HepG2 (cell line): ENCODE results near the gene DRC7. TPM values are rescaled to one million over a fixed set of nuclear protein-coding genes. Genes with fewer than 3 reads are reported as not detected.

Source experiments
- ATAC-seq: fragments of 200-7000 bp; cut with Tn5 transposase; 3 replicates; pipeline ENCODE4 v1.9.1; 2020; ENCODE audit warnings: mild to moderate bottlenecking, moderate library complexity
- BruUV-seq: library from RNA; stranded (reverse); fragments of 400-500 nt; replicated peaks from 2 replicates; lab custom pipeline; 2021; lab: Mats Ljungman, UMichigan
- CTCF ChIA-PET: fragments of 300-600 bp; formaldehyde crosslinking; extraction: SDS; loops from one replicate; lab custom pipeline; 2021; ENCODE audit warnings: low total read pairs, inconsistent platforms, low intra/inter-chr PET ratio; lab: Yijun Ruan, JAX
- POLR2A ChIA-PET: fragments of 350-600 bp; sonication (Branson Sonifier 250); formaldehyde crosslinking; loops from one replicate; lab custom pipeline; 2020; ENCODE audit warnings: antibody characterized with exemption, inconsistent platforms; lab: Yijun Ruan, JAX
- DNase-seq: peaks from one replicate; pipeline ENCODE4 v3.0.0-alpha.2; 2015; ENCODE audit warnings: low spot score
- FAIRE-seq: peaks from 3 replicates; lab custom pipeline; 2011; peaks lifted over from hg19 to GRCh38; lab: Jason Lieb, UNC
- H2AFZ ChIP-seq: one replicate; pipeline ENCODE4 v1.6.1; 2011; ENCODE audit warnings: low read length, inconsistent platforms
- H3K27ac ChIP-seq: fragments of 300-600 bp; 3 replicates; pipeline ENCODE4 v1.8.0; 2011; ENCODE audit warnings: mixed run types, mild to moderate bottlenecking, mixed read lengths, low read length, inconsistent platforms; ENCODE audit not compliant: insufficient read depth; ENCODE audit errors: extremely low read length
- H3K27me3 ChIP-seq, 2 experiments: fragments of 200-600 bp in 1 of 2; 2 replicates in 1 of 2; 3 replicates in 1 of 2; pipeline versions ENCODE4 v1.6.0 to v1.8.0; 2011; ENCODE audit warnings: low read length in 2 of 2, mild to moderate bottlenecking in 2 of 2, moderate library complexity in 2 of 2, inconsistent platforms in 1 of 2; ENCODE audit not compliant: insufficient read depth in 2 of 2, control insufficient read depth in 1 of 2
- H3K36me3 ChIP-seq, 2 experiments: fragments of 200-600 bp in 1 of 2; replicated peaks in 1 of 2; 2 replicates in 1 of 2; 3 replicates in 1 of 2; pipeline versions ENCODE4 v1.5.1 to v1.8.0; 2011; ENCODE audit warnings: low read length in 2 of 2, inconsistent platforms in 1 of 2; ENCODE audit not compliant: insufficient read depth in 2 of 2, control insufficient read depth in 1 of 2
- H3K4me1 ChIP-seq: 2 replicates; pipeline ENCODE4 v1.5.1; 2012; ENCODE audit warnings: low read length, inconsistent platforms; ENCODE audit not compliant: insufficient read depth
- H3K4me2 ChIP-seq: 2 replicates; pipeline ENCODE4 v1.6.0; 2011; ENCODE audit warnings: low read depth, low read length, inconsistent platforms
- H3K4me3 ChIP-seq, 3 experiments: fragments of 200-600 bp in 1 of 3; sonication (generic), shearing (Covaris generic) in 1 of 3; replicated peaks in 1 of 3; 2 replicates each; pipeline ENCODE4 v1.5.1; 2011 to 2016; ENCODE audit warnings: low read length in 3 of 3, inconsistent platforms in 2 of 3, low read depth in 2 of 3, mild to moderate bottlenecking in 2 of 3, control low read depth in 1 of 3, mixed read lengths in 1 of 3; ENCODE audit not compliant: insufficient read depth in 1 of 3
- H3K79me2 ChIP-seq: one replicate; pipeline ENCODE4 v1.6.1; 2011; ENCODE audit warnings: low read length, inconsistent platforms; ENCODE audit not compliant: insufficient read depth
- H3K9ac ChIP-seq: 2 replicates; pipeline ENCODE4 v1.6.0; 2011; ENCODE audit warnings: mild to moderate bottlenecking, low read depth, low read length, inconsistent platforms; ENCODE audit not compliant: insufficient read depth
- H3K9me3 ChIP-seq: 2 replicates; pipeline ENCODE4 v1.5.1; 2012; ENCODE audit warnings: mild to moderate bottlenecking, low read length
- H4K20me1 ChIP-seq: 2 replicates; pipeline ENCODE4 v1.6.0; 2011; ENCODE audit warnings: inconsistent platforms, mild to moderate bottlenecking, low read length, moderate library complexity; ENCODE audit not compliant: insufficient read depth
- FOSL1 ChIP-seq: sonication (generic); formaldehyde crosslinking; IDR thresholded peaks from 2 replicates; pipeline ENCODE4 v1.9.0; 2021; ENCODE audit warnings: missing genetic modification reagents, borderline replicate concordance
- FOSL2 ChIP-seq: sonication (generic); formaldehyde crosslinking; IDR thresholded peaks from 2 replicates; pipeline ENCODE4 v1.4.0; 2020; ENCODE audit warnings: missing genetic modification reagents
- FOXA1 ChIP-seq, 2 experiments: fragments of 450-650 bp in 1 of 2; sonication (generic) in 1 of 2; formaldehyde crosslinking in 1 of 2; IDR thresholded peaks; 2 replicates each; pipeline versions ENCODE4 v1.4.0 to v1.6.1; 2016 to 2020; ENCODE audit warnings: missing genetic modification reagents in 1 of 2
- GPN1 ChIP-seq: sonication (generic); formaldehyde crosslinking; IDR thresholded peaks from 2 replicates; pipeline ENCODE4 v1.5.1; 2020; ENCODE audit warnings: missing genetic modification reagents, borderline replicate concordance
- HINFP ChIP-seq: sonication (generic); formaldehyde crosslinking; IDR thresholded peaks from 2 replicates; pipeline ENCODE4 v1.4.0; 2020; ENCODE audit warnings: low read depth, mild to moderate bottlenecking, missing genetic modification reagents
- IKZF1 ChIP-seq: fragments of 450-650 bp; IDR thresholded peaks from 2 replicates; pipeline ENCODE4 v1.7.1; 2016
- PCBP2 ChIP-seq: fragments of 200-400 bp; formaldehyde crosslinking; optimal IDR thresholded peaks from 2 replicates; pipeline ENCODE3; 2018; ENCODE audit warnings: low read length, low read depth; ENCODE audit not compliant: poor library complexity, severe bottlenecking
- SKI ChIP-seq: fragments of 450-650 bp; IDR thresholded peaks from one replicate; pipeline ENCODE4 v1.6.1; 2018; ENCODE audit warnings: mild to moderate bottlenecking; ENCODE audit not compliant: partially characterized antibody
- SKIL ChIP-seq: sonication (generic); formaldehyde crosslinking; IDR thresholded peaks from 2 replicates; pipeline ENCODE4 v1.8.0; 2022; ENCODE audit warnings: missing genetic modification reagents, mild to moderate bottlenecking, moderate library complexity, borderline replicate concordance
- SMAD9 ChIP-seq: sonication (generic); formaldehyde crosslinking; IDR thresholded peaks from 2 replicates; pipeline ENCODE4 v1.5.1; 2020; ENCODE audit warnings: mild to moderate bottlenecking, missing genetic modification reagents
- ZMYM3 ChIP-seq: sonication (generic); formaldehyde crosslinking; IDR thresholded peaks from 2 replicates; pipeline ENCODE4 v1.5.1; 2020; ENCODE audit warnings: mild to moderate bottlenecking, missing genetic modification reagents
- ZNF274 ChIP-seq: sonication (generic); formaldehyde crosslinking; IDR thresholded peaks from 2 replicates; pipeline ENCODE4 v1.5.1; 2020; ENCODE audit warnings: mild to moderate bottlenecking, missing genetic modification reagents
- ZNF333 ChIP-seq: sonication (generic); formaldehyde crosslinking; IDR thresholded peaks from 2 replicates; pipeline ENCODE4 v1.4.0; 2020; ENCODE audit warnings: mild to moderate bottlenecking, missing genetic modification reagents, borderline replicate concordance
- ZNF512 ChIP-seq: sonication (generic); formaldehyde crosslinking; IDR thresholded peaks from 2 replicates; pipeline ENCODE4 v1.4.0; 2020; ENCODE audit warnings: mild to moderate bottlenecking, missing genetic modification reagents
- ZNF629 ChIP-seq: sonication (generic); formaldehyde crosslinking; conservative IDR thresholded peaks from 2 replicates; pipeline ENCODE4 v1.5.0; 2020; ENCODE audit warnings: missing genetic modification reagents
- ZNF891 ChIP-seq: sonication (generic); formaldehyde crosslinking; IDR thresholded peaks from 2 replicates; pipeline ENCODE4 v1.5.0; 2020; ENCODE audit warnings: mild to moderate bottlenecking, missing genetic modification reagents
- ZSCAN21 ChIP-seq: sonication (generic); formaldehyde crosslinking; IDR thresholded peaks from 2 replicates; pipeline ENCODE4 v1.8.0; 2022; ENCODE audit warnings: mild to moderate bottlenecking, missing genetic modification reagents, moderate library complexity, borderline replicate concordance
- WGBS: methylation state at CpG from one replicate; pipeline ENCODE4 v1.1.6; 2017; ENCODE audit warnings: low lambda C conversion rate; 5-methylcytosine and 5-hydroxymethylcytosine counted together
- in situ Hi-C: cut with HindIII; loops from 2 replicates; pipeline ENCODE4 v1.10.0; 2017; ENCODE audit warnings: low pct_unique_long_range_greater_than_20kb; ENCODE audit not compliant: extremely low pct_ligation_motif_present
- intact Hi-C: fragments of 100-400 bp; cut with micrococcal nuclease; formaldehyde crosslinking; loops from one replicate; pipeline ENCODE4 v1.10.0; 2022; ENCODE audit not compliant: unreplicated experiment
- polyA plus RNA-seq, 8 experiments: library from polyadenylated mRNA; depleted of rRNA in 3 of 8; stranded (reverse) in 7 of 8; unstranded in 1 of 8; fragments of >200 nt; fragmentation: Illumina TruSeq in 4 of 8; extraction: Trizol in 4 of 8; gene quantifications; 2 replicates each; pipeline versions ENCODE4 v1.2.1 to v1.2.3, GENCODE V29; 2011 to 2016; ENCODE audit warnings: low read depth in 4 of 8, missing spikeins in 1 of 8, mixed read lengths in 1 of 8; ENCODE audit not compliant: insufficient read depth in 1 of 8
- total RNA-seq, 5 experiments: library from RNA; depleted of rRNA; stranded (reverse); fragments of >200 nt; fragmentation: Illumina TruSeq; extraction: Trizol; gene quantifications; 2 replicates each; pipeline ENCODE4 v1.2.3, GENCODE V29; 2016; ENCODE audit warnings: low read depth in 1 of 5

The DRC7 gene
- total and polyA plus RNA-seq, 2 of the 13 experiments (the other 11 are each of a cell fraction or from before 2014, with no cell fraction given): 2.7 to 3.4 TPM

GRCh38 chr16:57689762-57690558 is 4.6 kb upstream of the DRC7 start (continued):
- TF ChIP-seq HINFP (no peak), ZMYM3 (peak; percentile 24; the same call in 1 of the 2 replicates), ZNF629 (CRISPR knock-in tag) (peak; percentile 85), IKZF1 (no peak)

GRCh38 chr16:57690782-57691471 is 3.7 kb upstream of the DRC7 start:
- CTCF ChIA-PET: no interaction called here
- H3K9me3 ChIP-seq: no peaks in the 10 kb centered on the region
- DNase-seq (no peak), ATAC-seq (no peak), FAIRE-seq (no peak)
- in situ Hi-C loops (no loop called here), intact Hi-C loops (no loop called here)
- H3K9ac ChIP-seq: no peak overlapping the region
- H3K27ac ChIP-seq: no peak overlapping the region
- no peaks in the 10 kb centered on the region for H3K36me3 ChIP-seq
- no peaks in the 10 kb centered on the region for H4K20me1 ChIP-seq
- peaks cover 83% of the 10 kb centered on the region for H3K4me1 ChIP-seq
- H3K4me2 ChIP-seq: no peak overlapping the region
- no TSS peak for BruUV-seq
- 84% methylated on average over 3 of the region's 4 CpGs for WGBS
- H2AFZ ChIP-seq: no peak overlapping the region
- no peak overlapping the region for H3K4me3 ChIP-seq
- H3K79me2 ChIP-seq: no peaks in the 10 kb centered on the region
- POLR2A ChIA-PET: interaction anchor here (0.7 to 2.3 kb wide), 2 partner anchors 9 to 10 kb away, joined by 3 to 7 read pairs; no protein-coding TSS in a partner anchor
- H3K27me3 ChIP-seq: no peaks in the 10 kb centered on the region
- TF ChIP-seq FOSL1 (CRISPR knock-in tag) (no peak), SKIL (no peak), ZNF274 (CRISPR knock-in tag) (no peak), ZNF891 (CRISPR knock-in tag) (no peak), SKI (no peak), ZSCAN21 (CRISPR knock-in tag) (no peak), ZNF333 (CRISPR knock-in tag) (no peak), PCBP2 (peak; percentile 54), GPN1 (CRISPR knock-in tag) (no peak), FOXA1 (IDR thresholded peaks at IDR 0.05) (0 out of 2 replicates have a peak, but pooled peaks have one; percentile 28), FOXA1 (CRISPR knock-in tag; IDR thresholded peaks at IDR 0.05) (no peak), ZNF512 (CRISPR knock-in tag) (peak; percentile 80; the same call in 1 of the 2 replicates), FOSL2 (CRISPR knock-in tag) (no peak), SMAD9 (CRISPR knock-in tag) (no peak)
